NCI-H524 treated with DMSO at 0.1 percent for 48 hours (cell line): ENCODE results near the gene RALBP1.

Source experiments
- DNase-seq: peaks from one replicate; lab custom pipeline; 2025; lab: John Stamatoyannopoulos, UW

The RALBP1 gene

DNA sequence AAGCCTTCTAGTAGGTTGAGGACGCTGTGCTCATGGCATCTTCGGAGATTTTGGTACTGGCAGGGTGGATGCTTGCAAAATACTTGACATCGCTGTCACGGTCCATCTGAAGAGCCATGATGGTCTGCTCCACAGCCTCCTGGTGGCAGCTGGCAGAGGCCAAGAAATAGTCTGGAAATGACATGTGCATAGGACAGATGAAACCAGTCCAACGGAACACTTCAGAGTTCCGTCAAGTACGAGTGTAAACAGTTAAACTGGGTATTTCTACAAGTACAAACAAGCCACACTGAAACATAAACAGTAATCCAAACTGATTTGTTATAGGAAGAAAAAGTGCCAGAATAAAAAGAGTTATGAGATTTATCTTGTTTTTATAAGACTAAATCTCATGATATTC, 72.5 kb downstream of the RALBP1 start:
- no peak for DNase-seq

DNA sequence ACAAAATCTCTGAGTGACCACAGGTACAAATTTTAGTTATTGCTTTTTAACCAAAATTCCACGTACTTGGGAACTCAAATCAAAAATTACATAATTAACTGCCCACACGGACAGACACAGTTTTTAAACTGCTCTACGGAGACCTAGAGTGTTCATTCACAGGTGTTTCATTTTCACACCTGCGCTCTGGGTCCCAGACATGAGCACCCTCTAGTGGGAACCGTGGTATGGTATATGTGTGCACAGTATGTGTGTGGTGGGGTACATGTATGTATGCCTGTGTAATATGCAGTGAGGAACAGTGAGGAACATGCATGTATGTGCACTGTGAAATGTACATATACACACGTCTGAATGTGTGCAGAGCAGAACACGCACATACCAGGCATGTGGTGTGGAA, 74.1 kb downstream of the RALBP1 start:
- DNase-seq: no peak

DNA sequence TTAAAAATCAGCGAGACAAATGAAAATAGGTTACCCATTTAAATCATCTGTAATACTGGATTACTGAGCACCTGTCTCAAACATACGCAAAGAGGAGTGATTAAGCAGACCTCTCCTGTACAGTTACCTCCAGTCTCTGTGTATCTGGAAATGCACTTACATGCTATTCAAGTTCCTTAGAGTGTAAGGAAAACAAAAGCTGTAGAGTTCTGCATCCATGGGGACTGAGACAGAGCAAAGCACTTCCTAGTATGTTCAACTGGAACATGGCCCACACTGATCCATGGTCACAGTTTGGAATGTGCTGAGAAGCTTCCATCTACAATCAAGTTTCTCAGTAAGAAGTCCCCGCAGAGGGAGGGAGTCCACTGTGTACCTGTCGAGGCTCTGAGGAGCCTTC, 75.1 kb downstream of the RALBP1 start:
- no peak for DNase-seq

DNA sequence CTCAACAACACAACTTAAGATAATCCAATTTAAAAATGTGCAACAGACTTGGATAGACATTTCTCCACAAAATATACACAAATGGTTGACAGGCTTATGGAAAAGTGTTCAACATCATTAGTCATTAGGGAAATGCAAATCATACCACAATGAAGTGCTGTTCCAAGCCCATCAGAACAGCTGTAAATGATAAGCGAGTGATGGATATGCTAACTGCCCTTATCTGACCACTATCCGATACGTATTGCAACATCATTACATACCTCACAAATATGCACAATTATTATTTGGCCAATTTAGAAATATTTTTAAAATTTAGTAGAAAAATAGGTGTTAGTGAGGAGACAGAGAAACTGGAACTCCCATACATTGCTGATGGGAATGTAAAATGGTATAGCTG, 76.9 kb downstream of the RALBP1 start:
- DNase-seq: no peak

DNA sequence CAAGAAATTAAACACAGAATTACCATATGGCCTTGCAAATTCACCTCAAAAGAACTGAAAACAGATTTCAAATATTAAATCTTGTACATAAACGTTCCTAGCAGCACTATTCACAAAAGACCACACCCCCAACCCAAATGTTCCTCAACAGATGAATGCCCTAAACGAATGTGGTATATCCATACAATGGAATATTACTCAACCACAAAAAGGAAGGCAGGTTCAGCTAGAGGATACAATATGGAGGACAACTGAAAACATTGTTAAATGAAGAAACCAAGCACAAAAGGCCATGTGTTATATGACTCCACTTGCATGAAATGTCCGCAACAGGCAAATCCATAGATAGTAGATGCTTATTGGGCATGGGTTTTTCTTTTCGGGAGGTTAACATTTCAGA, 77.3 kb downstream of the RALBP1 start:
- DNase-seq: no peak

DNA sequence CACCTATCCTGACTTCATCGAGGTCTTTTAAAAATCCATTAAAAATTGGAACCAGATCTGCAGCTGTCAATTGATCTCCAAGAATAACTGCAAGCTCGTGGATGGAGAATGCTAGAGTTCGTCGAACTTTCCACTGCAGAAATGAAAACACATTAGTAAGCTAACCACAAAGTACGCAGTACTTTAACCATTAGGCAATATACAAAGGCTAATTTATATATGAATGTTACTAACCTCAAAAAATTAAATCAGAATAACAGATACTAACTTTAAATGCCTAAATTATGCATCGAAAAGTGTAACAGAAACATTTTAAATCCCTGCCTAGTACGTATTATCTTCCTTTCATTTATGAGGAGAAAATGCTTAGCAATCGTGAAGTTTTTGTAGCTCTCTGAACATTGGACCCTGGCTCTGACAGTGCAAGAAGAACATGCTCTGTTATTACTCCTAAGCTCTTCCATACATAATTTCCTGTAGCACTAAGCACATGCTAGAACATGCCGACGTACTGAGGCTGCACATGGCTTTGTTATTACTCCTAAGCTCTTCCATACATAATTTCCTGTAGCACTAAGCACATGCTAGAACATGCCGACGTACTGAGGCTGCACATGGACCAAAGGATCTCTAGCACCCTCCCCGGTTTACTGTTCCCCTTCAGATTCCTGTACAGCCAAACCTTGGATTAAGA, 82.1 kb downstream of the RALBP1 start:
- no peak for DNase-seq

DNA sequence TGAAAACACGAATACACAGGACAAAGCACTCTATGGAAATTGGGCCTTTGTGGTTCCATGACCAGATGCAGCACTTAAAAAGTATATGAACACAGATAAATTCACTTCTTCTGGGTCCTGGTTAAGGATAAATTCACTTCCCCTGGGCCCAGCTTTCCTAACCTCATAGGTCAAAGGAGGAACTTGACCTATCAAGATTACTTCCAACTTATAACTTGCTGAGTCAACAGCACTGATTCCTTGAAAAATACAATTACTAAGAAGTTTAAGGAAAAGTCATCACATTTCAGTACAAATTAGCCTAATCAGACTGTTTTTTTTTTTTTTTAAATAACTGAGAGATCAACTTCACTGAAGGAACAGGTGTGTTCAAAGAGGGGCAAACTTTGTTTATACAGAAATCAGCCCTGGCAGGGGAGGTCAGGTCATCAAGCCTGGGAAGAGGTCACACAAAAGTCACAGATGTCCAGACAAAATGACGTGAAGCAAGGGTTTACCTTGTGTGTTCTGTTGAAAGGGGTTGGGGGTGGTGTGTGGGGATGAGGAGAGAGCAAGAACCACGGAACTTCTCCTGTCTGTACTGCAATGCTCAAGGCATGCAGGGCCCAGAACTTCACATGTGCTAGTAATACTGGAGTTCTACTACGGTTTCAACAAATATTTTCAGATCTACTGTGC, 83.2 kb downstream of the RALBP1 start:
- DNase-seq: no peak

DNA sequence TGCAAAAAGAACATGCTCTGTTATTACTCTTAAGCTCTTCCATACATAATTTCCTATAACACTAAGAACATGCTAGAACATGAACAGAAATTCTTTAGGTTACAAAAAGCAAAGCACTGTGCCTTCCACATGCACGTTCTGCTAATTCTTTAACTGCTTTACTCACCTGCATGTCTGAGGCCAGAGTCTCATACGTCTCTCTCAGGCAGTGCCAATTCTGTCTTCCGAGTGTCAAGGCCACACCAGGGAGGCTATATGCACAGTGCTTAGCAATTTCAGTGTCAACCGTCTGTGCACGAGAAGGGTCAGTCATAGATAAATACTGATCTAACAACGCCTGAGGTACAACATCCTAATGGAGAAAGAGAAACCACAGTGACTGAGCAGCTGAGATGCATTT, 83.9 kb downstream of the RALBP1 start:
- no peak for DNase-seq

DNA sequence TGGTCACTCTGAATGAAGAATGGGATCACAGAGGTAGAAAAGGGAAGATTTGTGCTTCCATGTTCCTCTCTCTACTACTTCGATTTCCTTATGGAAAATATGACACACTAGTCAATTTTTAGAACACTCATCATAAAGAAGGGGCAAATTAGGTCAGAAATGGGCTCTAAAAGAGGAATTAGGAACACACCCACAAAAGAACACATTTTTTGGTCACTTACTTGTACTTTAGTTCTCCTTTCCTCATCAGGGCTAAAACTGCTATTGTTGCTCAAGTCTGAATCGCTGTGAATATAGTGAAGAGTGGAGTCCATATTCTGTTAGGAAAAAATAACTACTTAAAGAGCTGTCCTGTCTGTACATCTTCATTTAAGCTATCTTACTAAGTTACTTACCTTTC, 86.4 kb downstream of the RALBP1 start:
- no peak for DNase-seq

DNA sequence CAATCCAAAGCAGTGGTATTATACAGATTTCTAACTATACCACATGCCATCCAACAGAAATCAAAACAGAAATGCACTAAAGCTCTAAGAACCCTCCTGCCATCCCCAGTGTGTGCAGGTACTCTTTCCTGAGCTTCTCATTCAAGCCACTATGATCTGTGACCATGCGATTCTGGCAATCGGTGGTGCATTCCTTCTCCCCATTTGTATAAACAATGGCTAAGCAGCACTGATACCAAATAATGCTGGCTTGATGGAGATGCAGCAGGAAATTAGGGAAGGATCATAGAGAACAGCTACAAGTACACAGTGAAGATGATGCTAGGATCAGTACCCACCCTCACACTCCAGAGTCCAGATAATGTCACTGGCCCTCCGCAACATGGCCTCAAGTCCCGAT, 87.3 kb downstream of the RALBP1 start:
- DNase-seq: no peak

DNA sequence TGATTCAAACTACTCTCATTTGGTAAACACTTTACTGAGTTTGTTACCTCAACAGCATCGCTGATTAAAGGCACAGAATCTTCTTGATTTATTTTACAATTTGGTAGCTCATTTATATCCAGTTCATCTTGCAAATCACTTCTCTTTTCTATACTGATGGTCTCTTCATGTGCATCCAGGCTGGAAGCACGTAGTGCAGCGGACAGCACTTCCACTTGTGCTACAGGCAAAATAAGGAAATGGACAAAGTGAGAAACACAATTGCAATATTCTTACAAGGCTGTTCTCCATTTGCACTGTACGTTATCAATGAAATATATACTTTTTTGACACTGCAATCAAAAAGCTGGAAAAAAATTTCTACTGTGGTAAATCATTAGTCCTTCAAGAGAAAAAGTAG, 88.0 kb downstream of the RALBP1 start:
- DNase-seq: no peak

DNA sequence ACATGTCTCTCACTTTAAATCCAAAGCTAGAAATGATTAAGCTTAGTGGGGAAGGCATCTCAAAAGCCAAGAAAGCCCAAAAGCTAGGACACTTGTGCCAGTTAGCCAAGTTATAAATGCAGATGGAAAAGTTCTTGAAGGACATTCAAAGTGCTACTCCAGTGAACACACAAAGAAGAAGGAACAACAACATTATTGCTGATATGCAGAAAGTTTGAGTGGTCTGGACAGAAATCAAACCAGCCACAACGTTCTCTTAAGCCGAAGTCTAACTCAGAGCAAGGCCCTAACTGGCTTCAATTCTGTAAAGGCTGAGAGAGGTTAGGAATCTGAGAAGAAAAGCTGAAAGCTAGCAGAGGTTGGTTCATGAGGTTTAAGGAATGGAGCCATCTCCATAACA, 90.1 kb downstream of the RALBP1 start:
- no peak for DNase-seq

DNA sequence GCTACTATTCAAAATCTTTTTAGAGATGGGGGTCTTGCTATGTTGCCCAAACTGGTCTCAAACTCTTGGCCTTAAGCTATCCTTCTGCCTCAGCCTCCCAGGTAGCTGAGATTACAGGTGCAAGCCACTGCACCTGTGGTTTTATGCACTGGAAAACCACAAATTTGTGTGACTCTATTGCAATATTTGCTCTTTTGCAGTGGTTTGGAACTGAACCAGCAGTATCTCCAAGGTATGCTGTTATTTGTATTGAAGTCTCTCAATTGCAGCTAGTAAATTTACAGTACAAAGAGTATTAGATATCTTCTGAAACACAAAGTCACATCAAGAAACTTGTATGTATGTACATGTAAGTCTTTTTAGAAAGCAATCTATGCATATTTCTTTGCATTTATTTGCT, 92.9 kb downstream of the RALBP1 start:
- no peak for DNase-seq

DNA sequence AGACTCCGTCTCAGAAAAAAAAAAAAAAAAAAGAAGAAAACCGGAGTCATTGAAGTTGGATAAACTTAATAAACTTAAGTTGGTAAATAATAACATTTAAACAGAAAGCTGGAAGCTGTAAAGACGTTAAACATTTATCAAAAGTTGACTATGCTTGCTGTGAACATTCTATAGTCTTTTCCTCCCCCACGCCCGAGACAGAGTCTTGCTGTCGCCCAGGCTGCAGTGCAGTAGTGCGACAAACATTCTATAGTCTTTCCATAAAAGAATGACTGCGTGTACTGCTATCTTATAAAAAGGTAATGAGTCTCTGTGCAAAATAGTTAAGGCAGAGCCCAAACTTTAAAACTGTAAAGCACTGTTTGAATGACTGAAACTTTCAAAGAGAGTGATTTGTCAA, 93.9 kb downstream of the RALBP1 start:
- DNase-seq: no peak

DNA sequence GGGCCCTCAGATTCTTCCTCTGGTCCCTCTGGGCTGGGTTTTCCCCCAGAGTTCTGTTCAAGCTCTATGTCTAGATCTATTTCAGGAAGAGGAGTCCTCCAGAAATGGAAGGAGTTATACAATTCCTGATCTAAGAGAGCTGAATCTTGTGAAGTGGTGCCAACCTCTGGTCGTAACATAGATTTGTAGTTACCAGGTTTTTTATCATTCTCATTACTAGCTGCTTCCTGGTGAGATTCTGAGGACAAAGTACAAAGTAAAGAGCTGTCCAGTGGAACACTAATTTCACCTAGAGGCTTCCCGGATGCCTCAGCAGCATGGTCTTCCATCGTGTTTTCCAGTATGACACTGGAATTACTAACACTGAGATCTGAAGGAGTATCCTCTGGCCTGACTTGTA, 94.9 kb downstream of the RALBP1 start:
- no peak for DNase-seq

DNA sequence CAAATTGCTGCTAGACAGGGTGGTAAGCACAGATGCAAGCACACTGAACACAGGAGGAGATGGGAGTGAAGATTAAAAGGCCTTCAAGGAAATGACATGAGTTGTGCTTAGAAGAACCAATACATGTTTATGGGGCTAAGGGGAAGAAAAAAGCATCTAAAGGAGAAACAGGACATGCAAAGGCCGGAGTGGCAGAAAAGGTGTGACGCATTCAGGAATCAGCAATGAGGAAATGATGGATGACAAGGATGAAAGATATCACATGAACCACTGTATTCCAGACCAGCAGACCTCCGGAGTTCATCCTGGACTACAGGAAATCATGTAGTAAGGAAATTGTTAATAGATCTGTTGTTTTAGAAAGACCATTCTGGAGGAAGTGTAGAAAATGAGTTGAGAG, 96.2 kb downstream of the RALBP1 start:
- DNase-seq: no peak

DNA sequence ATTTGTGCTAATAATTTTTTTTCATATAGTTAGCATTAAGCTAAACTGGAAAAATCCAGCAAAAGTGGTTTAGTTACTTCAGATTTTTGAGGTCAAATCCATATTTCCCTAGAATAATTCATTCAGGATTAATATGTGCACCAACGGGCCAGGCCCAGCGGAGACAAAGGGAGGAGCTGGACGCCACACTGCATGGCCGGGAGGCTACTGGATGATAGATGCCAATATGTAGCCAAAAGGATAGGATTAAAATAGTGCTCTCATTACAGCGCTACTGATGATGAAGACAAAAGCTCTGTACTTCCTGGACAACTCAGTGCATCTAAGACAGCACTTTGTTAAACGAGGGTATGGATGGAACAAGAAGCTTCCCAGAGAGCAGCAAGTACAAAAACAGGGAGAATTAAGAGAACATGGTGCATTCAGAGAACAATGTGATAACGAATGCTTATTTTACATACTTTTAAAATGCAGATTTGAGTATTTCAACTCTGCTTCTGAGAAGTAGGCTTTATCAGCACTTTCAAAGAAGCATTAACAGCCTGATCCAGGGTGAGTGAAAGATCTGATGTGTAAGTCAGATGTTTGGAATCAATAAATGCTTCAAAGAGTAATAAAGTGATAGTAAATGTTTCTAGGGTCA, 99.3 kb downstream of the RALBP1 start:
- no peak for DNase-seq

DNA sequence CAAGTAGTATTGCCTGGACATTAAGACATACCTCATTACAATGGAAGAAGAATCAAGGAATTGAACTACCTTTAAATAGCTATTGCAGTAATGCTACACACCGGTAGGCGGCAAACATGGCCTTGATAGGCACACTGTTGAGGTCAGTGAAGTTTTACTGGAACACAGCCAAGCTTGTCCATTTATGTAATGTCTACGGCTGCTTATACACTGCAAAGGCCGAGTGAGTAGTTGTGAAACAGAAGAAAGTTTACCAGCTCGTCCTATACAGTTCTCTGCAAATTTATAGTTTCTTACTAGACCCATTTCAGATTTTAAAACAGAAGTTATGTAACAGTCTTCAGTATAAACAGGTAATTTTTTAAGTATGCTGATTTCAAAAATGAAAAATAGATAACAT, 100.2 kb downstream of the RALBP1 start:
- DNase-seq: peak; percentile 7

DNA sequence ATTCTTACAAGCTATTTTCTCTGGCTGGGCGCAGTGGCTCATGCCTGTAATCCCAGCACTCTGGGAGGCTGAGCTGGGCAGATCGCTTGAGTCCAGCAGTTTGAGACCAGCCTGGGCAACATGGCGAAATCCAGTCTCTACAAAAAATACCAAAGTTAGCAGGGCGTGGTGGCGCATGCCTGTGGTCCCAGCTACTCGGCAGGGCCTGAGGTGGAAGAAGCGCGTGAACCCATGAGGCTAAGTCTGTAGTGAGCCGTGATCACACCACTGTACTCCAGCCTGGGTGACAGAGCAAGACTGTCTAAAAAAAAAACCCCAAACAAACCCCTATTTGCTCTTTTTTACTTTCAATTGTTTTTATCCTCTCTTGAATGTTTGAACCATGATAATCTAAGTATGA, 102.0 kb downstream of the RALBP1 start:
- no peak for DNase-seq

DNA sequence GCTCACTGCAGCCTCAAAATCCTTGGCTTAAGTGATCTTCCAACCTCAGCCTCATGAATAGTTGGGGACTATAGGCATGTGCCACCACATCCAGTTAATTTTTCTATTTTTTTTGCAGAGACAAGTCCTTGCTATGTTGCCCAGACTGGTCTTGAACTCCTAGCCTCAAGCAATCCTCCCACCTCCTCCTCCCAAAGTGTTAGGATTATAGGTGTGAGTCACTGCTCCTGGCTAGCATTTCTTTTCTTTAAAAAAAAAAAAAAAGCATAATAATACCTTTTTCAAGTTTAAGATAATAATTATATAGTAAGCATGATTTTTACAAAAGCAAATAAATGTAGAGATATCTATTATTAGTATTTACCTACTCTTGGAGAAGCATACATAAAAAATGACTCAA, 103.0 kb downstream of the RALBP1 start:
- DNase-seq: no peak

DNA sequence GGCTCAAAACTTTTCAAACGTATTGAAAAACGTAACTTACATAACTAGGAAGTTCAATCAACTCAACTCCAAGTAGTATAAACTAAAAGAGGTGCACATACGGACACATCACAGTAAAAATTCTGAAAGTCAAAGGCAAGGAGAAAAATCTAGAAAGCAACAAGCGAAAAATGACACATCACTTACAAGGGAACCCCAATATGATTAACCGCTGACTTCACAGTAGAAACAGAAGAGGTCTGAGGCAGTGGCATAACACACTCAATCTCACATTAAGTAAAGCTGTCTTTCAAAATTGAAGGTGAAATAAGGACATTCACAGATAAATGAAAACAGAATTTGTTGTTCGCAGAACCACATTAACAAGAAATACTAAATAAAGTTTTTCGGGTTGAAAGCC, 106.4 kb downstream of the RALBP1 start:
- DNase-seq: no peak

DNA sequence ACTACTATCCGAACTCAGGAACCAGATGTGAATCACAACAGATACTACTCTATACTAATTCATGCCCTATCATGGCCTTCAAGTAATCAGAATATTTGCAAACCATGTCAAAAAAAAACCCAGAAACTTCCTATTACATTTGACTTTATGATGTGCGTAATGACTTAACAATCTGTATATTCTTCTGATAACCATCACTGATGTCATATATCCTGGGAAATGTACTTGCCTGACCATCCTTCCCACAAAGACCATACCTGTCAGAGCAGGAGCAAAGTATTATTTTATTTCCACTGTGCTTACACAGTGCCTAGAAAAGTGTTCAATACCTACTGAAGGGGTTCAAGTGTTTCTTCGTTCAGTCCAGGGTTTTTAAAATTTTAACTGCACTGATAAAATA, 111.5 kb downstream of the RALBP1 start:
- no peak for DNase-seq
